DOHH2 (cell line): ENCODE data around the gene GGA2.

Experiments
- H3F3A ChIP-seq: fragments of 200-600 bp; sonication (generic), shearing (Covaris generic); 2 replicates; pipeline ENCODE4 v1.6.0; 2016; ENCODE audit warnings: antibody characterized with exemption, mild to moderate bottlenecking; ENCODE audit not compliant: control insufficient read depth, insufficient read depth
- H3K27ac ChIP-seq: fragments of 200-600 bp; sonication (generic); 2 replicates; pipeline ENCODE4 v1.5.1; 2014; ENCODE audit warnings: low read depth, mild to moderate bottlenecking, low read length, moderate library complexity
- H3K27me3 ChIP-seq: fragments of 200-600 bp; sonication (generic); 2 replicates; pipeline ENCODE4 v1.6.1; 2014; ENCODE audit warnings: mild to moderate bottlenecking, low read length, mixed read lengths; ENCODE audit not compliant: control insufficient read depth
- H3K36me3 ChIP-seq: fragments of 200-600 bp; sonication (generic); 2 replicates; pipeline ENCODE4 v1.6.1; 2014; ENCODE audit warnings: mild to moderate bottlenecking, low read length, moderate library complexity, mixed read lengths; ENCODE audit not compliant: control insufficient read depth
- H3K4me1 ChIP-seq: fragments of 200-600 bp; sonication (generic); 2 replicates; pipeline ENCODE4 v1.6.1; 2014; ENCODE audit warnings: mild to moderate bottlenecking, low read length, mixed read lengths; ENCODE audit not compliant: control insufficient read depth
- H3K4me2 ChIP-seq: fragments of 200-600 bp; sonication (generic); 2 replicates; pipeline ENCODE4 v1.6.0; 2014; ENCODE audit warnings: mild to moderate bottlenecking, low read length, moderate library complexity
- H3K4me3 ChIP-seq: fragments of 200-600 bp; sonication (generic); 2 replicates; pipeline ENCODE4 v1.5.1; 2014; ENCODE audit warnings: mild to moderate bottlenecking, low read length, mixed read lengths
- H3K79me2 ChIP-seq: fragments of 200-600 bp; sonication (generic); 2 replicates; pipeline ENCODE4 v1.6.1; 2014; ENCODE audit warnings: mild to moderate bottlenecking, low read length, mixed read lengths; ENCODE audit not compliant: control insufficient read depth
- H3K9me2 ChIP-seq: fragments of 200-600 bp; sonication (generic); replicated peaks from 2 replicates; pipeline ENCODE4 v1.6.1; 2014; ENCODE audit warnings: mild to moderate bottlenecking, low read length, mixed read lengths; ENCODE audit not compliant: control insufficient read depth
- H3K9me3 ChIP-seq: fragments of 200-600 bp; sonication (generic); 2 replicates; pipeline ENCODE4 v1.6.1; 2014; ENCODE audit warnings: antibody characterized with exemption, low read length, mixed read lengths; ENCODE audit not compliant: control insufficient read depth, insufficient read depth
- H4K20me1 ChIP-seq: fragments of 200-600 bp; sonication (generic); 2 replicates; pipeline ENCODE4 v1.6.0; 2014; ENCODE audit warnings: low read depth, mild to moderate bottlenecking, antibody characterized with exemption, low read length, moderate library complexity; ENCODE audit not compliant: control insufficient read depth, insufficient read depth
- EZH2phosphoT487 ChIP-seq: fragments of 200-600 bp; sonication (generic); IDR thresholded peaks from 2 replicates; pipeline ENCODE4 v1.6.1; 2017; ENCODE audit warnings: borderline replicate concordance, mild to moderate bottlenecking, antibody characterized with exemption, low read length, moderate library complexity, mixed read lengths
- TF ChIP-seq, protein P1 (sequence below): fragments of 200-600 bp; sonication (generic); IDR thresholded peaks from one replicate; pipeline ENCODE4 v1.5.1; 2014; ENCODE audit warnings: antibody characterized with exemption, mild to moderate bottlenecking, low read depth, low read length; ENCODE audit not compliant: poor library complexity, severe bottlenecking

The GGA2 gene

DNA sequence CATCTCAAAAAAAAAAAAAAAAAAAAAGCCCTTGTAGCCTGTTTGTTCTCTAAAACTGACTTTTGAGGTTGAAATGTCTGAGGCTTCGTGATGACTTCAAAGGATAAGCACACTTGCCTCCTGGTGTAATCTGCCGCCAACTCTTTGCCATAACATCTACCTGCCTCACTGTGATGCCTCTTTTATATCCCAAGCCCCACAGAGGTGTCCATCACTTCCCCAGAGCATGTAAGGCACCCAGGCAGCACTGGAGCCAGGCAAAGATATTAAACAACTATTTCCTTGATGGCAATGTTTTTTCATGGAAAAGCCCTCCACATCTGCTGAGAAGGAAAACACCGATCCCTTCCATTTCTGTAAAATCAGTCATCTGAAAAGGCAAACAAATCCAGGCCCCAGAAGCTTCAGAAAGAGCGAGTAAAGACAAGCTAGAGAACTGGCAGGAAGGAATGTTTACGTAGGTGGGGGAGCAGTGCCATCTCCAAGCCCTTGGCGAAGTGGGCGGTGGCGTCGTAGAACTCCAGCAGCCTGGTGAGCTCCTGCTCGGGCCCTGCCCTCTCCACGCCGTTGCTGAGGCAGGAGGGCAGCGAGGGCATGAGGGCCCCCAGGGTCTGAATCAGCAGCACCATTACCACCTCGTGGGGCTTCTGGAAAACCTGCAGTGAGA, 85.9 kb downstream of the GGA2 start:
- Histone ChIP-seq H3K27ac (no peak overlapping the region), H3K79me2 (no peaks in the 10 kb centered on the region)

DNA sequence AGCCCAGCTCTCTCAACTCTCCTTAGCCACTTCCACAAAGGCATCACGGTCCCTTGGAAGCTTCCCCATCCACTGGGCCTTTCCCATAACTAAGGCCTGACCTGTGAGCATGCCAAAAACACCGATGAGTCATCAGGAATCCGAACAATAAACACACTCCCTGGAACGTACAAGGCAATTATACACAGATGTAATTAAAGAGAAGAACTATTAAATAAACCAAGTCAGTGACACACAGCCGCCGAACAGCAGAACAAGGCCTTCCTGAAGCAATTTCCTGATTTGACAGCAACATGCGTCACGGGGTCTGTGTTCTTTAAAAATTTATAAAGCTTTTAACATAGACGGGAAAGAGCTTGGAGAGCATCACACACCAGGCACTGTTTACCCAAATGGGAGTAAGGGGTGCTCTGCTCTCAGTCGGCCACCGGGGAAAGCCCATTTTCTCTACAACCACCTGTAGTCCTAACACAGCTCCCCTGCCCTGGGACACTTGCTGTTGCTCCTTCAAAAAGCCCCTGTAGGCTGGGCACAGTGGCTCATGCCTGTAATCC, 86.7 kb downstream of the GGA2 start:
- Histone ChIP-seq H3K4me2 (no peak overlapping the region), H3K27ac (no peak overlapping the region), H3K9me2 (no peaks in the 10 kb centered on the region), H3F3A (no peaks in the 10 kb centered on the region), H3K9me3 (no peaks in the 10 kb centered on the region), H3K36me3 (no peaks in the 10 kb centered on the region), H3K79me2 (no peaks in the 10 kb centered on the region), H3K27me3 (no peaks in the 10 kb centered on the region), H3K4me1 (no peaks in the 10 kb centered on the region), H3K4me3 (no peak overlapping the region), H4K20me1 (no peaks in the 10 kb centered on the region)
- TF ChIP-seq EZH2phosphoT487, result no peak
- TF ChIP-seq, protein P1, sequence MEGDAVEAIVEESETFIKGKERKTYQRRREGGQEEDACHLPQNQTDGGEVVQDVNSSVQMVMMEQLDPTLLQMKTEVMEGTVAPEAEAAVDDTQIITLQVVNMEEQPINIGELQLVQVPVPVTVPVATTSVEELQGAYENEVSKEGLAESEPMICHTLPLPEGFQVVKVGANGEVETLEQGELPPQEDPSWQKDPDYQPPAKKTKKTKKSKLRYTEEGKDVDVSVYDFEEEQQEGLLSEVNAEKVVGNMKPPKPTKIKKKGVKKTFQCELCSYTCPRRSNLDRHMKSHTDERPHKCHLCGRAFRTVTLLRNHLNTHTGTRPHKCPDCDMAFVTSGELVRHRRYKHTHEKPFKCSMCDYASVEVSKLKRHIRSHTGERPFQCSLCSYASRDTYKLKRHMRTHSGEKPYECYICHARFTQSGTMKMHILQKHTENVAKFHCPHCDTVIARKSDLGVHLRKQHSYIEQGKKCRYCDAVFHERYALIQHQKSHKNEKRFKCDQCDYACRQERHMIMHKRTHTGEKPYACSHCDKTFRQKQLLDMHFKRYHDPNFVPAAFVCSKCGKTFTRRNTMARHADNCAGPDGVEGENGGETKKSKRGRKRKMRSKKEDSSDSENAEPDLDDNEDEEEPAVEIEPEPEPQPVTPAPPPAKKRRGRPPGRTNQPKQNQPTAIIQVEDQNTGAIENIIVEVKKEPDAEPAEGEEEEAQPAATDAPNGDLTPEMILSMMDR, result no peak

More for the DNA sequence above, 85.9 kb downstream of the GGA2 start:
- no peaks in the 10 kb centered on the region for H3K9me3 ChIP-seq
- no peaks in the 10 kb centered on the region for H4K20me1 ChIP-seq
- no peak overlapping the region for H3K4me3 ChIP-seq
- no peaks in the 10 kb centered on the region for H3K36me3 ChIP-seq
- no peaks in the 10 kb centered on the region for H3F3A ChIP-seq
- no peaks in the 10 kb centered on the region for H3K9me2 ChIP-seq
- H3K27me3 ChIP-seq, result no peaks in the 10 kb centered on the region
- H3K4me2 ChIP-seq, result no peak overlapping the region
- no peaks in the 10 kb centered on the region for H3K4me1 ChIP-seq
- TF ChIP-seq EZH2phosphoT487, result no peak
- TF ChIP-seq, protein P1, result no peak

DNA sequence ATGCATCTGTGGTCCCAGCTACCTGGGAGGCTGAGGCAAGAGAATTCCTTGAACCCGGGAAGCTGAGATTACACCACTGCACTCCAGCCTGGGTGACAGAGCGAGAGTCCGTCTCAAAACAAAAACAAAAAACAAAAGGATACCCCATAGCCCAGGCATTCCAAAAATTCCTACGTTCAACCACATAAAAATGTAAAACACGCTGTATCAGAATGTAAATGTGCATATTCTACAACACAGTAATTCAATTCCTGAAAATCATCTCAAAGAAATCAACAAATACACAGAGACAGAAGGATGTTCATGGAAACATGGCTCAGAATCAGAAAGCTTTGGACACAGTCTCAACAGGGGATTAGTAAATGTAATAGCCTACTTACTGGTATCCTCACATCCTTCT, 90.3 kb downstream of the GGA2 start:
- Histone ChIP-seq H3K4me2 (no peak overlapping the region), H3K4me1 (no peaks in the 10 kb centered on the region), H3K9me2 (no peaks in the 10 kb centered on the region), H3K27me3 (no peaks in the 10 kb centered on the region), H3F3A (no peaks in the 10 kb centered on the region), H4K20me1 (no peaks in the 10 kb centered on the region), H3K4me3 (no peak overlapping the region), H3K79me2 (no peaks in the 10 kb centered on the region), H3K9me3 (no peaks in the 10 kb centered on the region), H3K36me3 (peaks cover 6% of the 10 kb centered on the region; the same call in 1 of the 2 replicates), H3K27ac (no peak overlapping the region)
- TF ChIP-seq, protein P1, result no peak
- TF ChIP-seq EZH2phosphoT487, result no peak
